Measurements from ENCODE around the gene DMRTB1.

Gene DMRTB1

GRCh38 chr1:53482441-53483153 lies 23.4 kb downstream of the DMRTB1 start:
- Histone ChIP-seq H3K36me3 (ENCODE audit: control insufficient read depth, insufficient read depth, low read length) (no peaks in the 10 kb centered on the region), H3K27me3 (ENCODE audit: control insufficient read depth, insufficient read depth, low read length) (no peaks in the 10 kb centered on the region), H3K4me3 (ENCODE audit: low read depth, low read length) (no peak overlapping the region), H3K9me3 (ENCODE audit: control insufficient read depth, low read length) (no peaks in the 10 kb centered on the region), H3K4me1 (no peaks in the 10 kb centered on the region), H3K9ac (no peak overlapping the region), H3K27ac (no peak overlapping the region), H3K79me2 (no peaks in the 10 kb centered on the region), H3K4me2 (ENCODE audit: low read length) (no peak overlapping the region), H2AFZ (no peak overlapping the region)
- no peak for TF ChIP-seq CTCF (IDR thresholded peaks at IDR 0.05)

DNA sequence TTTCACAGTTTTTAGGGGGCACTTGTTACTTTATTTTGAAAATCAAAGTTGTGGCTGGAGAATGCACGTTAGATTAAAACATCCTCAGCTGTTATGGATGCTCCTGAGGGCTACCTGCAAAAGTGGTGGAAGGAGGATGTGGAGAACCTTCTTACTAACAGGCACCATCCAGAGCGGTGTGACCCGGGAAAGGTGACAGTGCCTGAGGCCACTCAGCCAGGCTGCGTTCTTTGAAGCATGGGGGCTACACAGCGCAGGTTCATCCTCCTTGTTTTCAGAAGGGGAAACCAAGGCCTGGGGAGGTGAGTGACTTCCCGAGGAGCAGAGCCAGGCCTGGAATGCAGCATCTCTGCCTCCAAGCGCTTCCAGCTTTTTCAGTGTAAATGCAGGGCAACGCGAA lies 24.0 kb downstream of the DMRTB1 start:
- H3K9me3 ChIP-seq (ENCODE audit: control insufficient read depth, low read length), result no peaks in the 10 kb centered on the region
- no peak overlapping the region for H3K4me2 ChIP-seq (ENCODE audit: low read length)
- no peak overlapping the region for H3K4me3 ChIP-seq (ENCODE audit: low read depth, low read length)
- H3K79me2 ChIP-seq, result no peaks in the 10 kb centered on the region
- no peaks in the 10 kb centered on the region for H3K4me1 ChIP-seq
- TF ChIP-seq CTCF (IDR thresholded peaks at IDR 0.05), result no peak
- no peak overlapping the region for H3K9ac ChIP-seq
- no peak overlapping the region for H3K27ac ChIP-seq
- H2AFZ ChIP-seq, result no peak overlapping the region
- no peaks in the 10 kb centered on the region for H3K36me3 ChIP-seq (ENCODE audit: control insufficient read depth, insufficient read depth, low read length)
- H3K27me3 ChIP-seq (ENCODE audit: control insufficient read depth, insufficient read depth, low read length), result no peaks in the 10 kb centered on the region

- H3K27me3 ChIP-seq (ENCODE audit: control insufficient read depth, insufficient read depth, low read length), result no peaks in the 10 kb centered on the region
- no peaks in the 10 kb centered on the region for H3K79me2 ChIP-seq
- no peak for TF ChIP-seq CTCF (IDR thresholded peaks at IDR 0.05)
Measured at GRCh38 chr1:53483656-53484055, 24.5 kb downstream of the DMRTB1 start.

GRCh38 chr1:53484705-53485477 lies 25.7 kb downstream of the DMRTB1 start:
- Histone ChIP-seq H3K27me3 (ENCODE audit: control insufficient read depth, insufficient read depth, low read length) (no peaks in the 10 kb centered on the region), H3K4me3 (ENCODE audit: low read depth, low read length) (no peak overlapping the region), H3K9ac (no peak overlapping the region)

More at GRCh38 chr1:53483656-53484055, 24.5 kb downstream of the DMRTB1 start:
- Histone ChIP-seq H3K9me3 (ENCODE audit: control insufficient read depth, low read length) (no peaks in the 10 kb centered on the region), H3K4me2 (ENCODE audit: low read length) (no peak overlapping the region), H3K4me3 (ENCODE audit: low read depth, low read length) (no peak overlapping the region), H3K9ac (no peak overlapping the region), H3K27ac (no peak overlapping the region), H2AFZ (no peak overlapping the region), H3K36me3 (ENCODE audit: control insufficient read depth, insufficient read depth, low read length) (no peaks in the 10 kb centered on the region), H3K4me1 (no peaks in the 10 kb centered on the region)

More at GRCh38 chr1:53484705-53485477, 25.7 kb downstream of the DMRTB1 start:
- no peak overlapping the region for H3K27ac ChIP-seq
- H3K9me3 ChIP-seq (ENCODE audit: control insufficient read depth, low read length), result no peaks in the 10 kb centered on the region
- H3K4me2 ChIP-seq (ENCODE audit: low read length), result no peak overlapping the region
- H3K79me2 ChIP-seq, result no peaks in the 10 kb centered on the region
- no peak for TF ChIP-seq CTCF (IDR thresholded peaks at IDR 0.05)
- no peaks in the 10 kb centered on the region for H3K36me3 ChIP-seq (ENCODE audit: control insufficient read depth, insufficient read depth, low read length)
- H3K4me1 ChIP-seq, result no peaks in the 10 kb centered on the region
- H2AFZ ChIP-seq, result no peak overlapping the region

All from parathyroid adenoma (tissue), 2 donors.